Measurements from ENCODE around the gene TSPAN32. TPM values are rescaled to one million over a fixed set of nuclear protein-coding genes. Genes with fewer than 3 reads are reported as not detected.

Gene TSPAN32
- total RNA-seq, 1 donor from 2014 or later: not detected

- H3K27me3 Mint-ChIP-seq (ENCODE audit: low read depth): peaks cover 30% of the 10 kb centered on the region
Measured at GRCh38 chr11:2264366-2265053, 37.3 kb upstream of the TSPAN32 start.

GRCh38 chr11:2265396-2265795 lies 36.4 kb upstream of the TSPAN32 start:
- TF ChIP-seq, protein P1, sequence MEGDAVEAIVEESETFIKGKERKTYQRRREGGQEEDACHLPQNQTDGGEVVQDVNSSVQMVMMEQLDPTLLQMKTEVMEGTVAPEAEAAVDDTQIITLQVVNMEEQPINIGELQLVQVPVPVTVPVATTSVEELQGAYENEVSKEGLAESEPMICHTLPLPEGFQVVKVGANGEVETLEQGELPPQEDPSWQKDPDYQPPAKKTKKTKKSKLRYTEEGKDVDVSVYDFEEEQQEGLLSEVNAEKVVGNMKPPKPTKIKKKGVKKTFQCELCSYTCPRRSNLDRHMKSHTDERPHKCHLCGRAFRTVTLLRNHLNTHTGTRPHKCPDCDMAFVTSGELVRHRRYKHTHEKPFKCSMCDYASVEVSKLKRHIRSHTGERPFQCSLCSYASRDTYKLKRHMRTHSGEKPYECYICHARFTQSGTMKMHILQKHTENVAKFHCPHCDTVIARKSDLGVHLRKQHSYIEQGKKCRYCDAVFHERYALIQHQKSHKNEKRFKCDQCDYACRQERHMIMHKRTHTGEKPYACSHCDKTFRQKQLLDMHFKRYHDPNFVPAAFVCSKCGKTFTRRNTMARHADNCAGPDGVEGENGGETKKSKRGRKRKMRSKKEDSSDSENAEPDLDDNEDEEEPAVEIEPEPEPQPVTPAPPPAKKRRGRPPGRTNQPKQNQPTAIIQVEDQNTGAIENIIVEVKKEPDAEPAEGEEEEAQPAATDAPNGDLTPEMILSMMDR (IDR thresholded peaks at IDR 0.05): no peak
- Mint-ChIP-seq H3K4me1 (ENCODE audit: low read depth) (no peaks in the 10 kb centered on the region), H3K4me3 (ENCODE audit: unreplicated experiment) (no peak overlapping the region), H3K9me3 (ENCODE audit: low read depth) (no peaks in the 10 kb centered on the region), H3K27ac (ENCODE audit: unreplicated experiment) (no peak overlapping the region), H3K36me3 (ENCODE audit: low read depth) (no peaks in the 10 kb centered on the region), H3K27me3 (ENCODE audit: low read depth) (peaks cover 26% of the 10 kb centered on the region)
- no peak for DNase-seq (ENCODE audit: low spot score)

More at GRCh38 chr11:2264366-2265053, 37.3 kb upstream of the TSPAN32 start:
- no peak overlapping the region for H3K4me3 Mint-ChIP-seq (ENCODE audit: unreplicated experiment)
- no peaks in the 10 kb centered on the region for H3K4me1 Mint-ChIP-seq (ENCODE audit: low read depth)
- no peak overlapping the region for H3K27ac Mint-ChIP-seq (ENCODE audit: unreplicated experiment)
- H3K9me3 Mint-ChIP-seq (ENCODE audit: low read depth): no peaks in the 10 kb centered on the region
- no peak for DNase-seq (ENCODE audit: low spot score)
- TF ChIP-seq, protein P1 (IDR thresholded peaks at IDR 0.05): no peak
- H3K36me3 Mint-ChIP-seq (ENCODE audit: low read depth): no peaks in the 10 kb centered on the region

GRCh38 chr11:2265854-2266585 lies 35.8 kb upstream of the TSPAN32 start:
- Mint-ChIP-seq H3K27me3 (ENCODE audit: low read depth) (peaks cover 29% of the 10 kb centered on the region), H3K4me1 (ENCODE audit: low read depth) (no peaks in the 10 kb centered on the region), H3K4me3 (ENCODE audit: unreplicated experiment) (no peak overlapping the region), H3K9me3 (ENCODE audit: low read depth) (no peaks in the 10 kb centered on the region), H3K27ac (ENCODE audit: unreplicated experiment) (no peak overlapping the region), H3K36me3 (ENCODE audit: low read depth) (no peaks in the 10 kb centered on the region)
- TF ChIP-seq, protein P1 (IDR thresholded peaks at IDR 0.05): no peak
- DNase-seq (ENCODE audit: low spot score): no peak

DNA sequence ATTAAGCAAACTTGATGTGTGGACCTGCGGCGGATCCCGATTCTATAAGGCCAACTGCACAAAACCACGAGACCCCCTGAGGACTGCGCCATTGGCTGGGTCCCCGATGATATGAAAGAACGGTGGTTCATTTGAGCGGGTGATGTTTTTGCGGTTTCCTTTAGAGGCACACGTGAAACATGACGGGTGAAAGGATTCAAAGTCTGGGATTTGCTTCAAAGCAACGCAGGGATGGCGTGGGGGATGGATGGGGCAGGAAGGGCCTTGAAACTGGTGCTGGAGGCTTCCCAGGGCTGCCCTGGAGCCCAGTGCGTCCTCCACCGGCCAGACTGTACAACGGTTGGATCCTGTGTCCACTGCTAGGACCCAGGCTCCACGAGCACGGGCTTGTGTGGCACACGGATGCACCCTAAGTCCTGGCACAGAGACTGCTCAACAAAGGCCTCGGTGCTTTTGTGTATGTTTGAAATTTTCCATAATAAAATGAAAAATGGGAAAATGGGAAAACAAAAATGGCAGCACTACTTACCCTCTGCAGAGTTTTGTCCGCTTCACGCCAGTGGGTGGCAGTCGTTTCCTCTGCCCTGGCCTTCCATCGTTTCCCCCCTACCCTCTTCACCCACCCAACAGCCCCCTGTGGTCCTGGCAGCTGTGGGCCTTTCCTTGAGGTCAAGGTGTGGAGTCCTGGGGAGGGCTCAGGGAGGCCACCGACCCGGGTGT lies 35.1 kb upstream of the TSPAN32 start:
- no peak overlapping the region for H3K4me3 Mint-ChIP-seq (ENCODE audit: unreplicated experiment)
- H3K27ac Mint-ChIP-seq (ENCODE audit: unreplicated experiment): no peak overlapping the region
- no peaks in the 10 kb centered on the region for H3K36me3 Mint-ChIP-seq (ENCODE audit: low read depth)
- no peak for DNase-seq (ENCODE audit: low spot score)
- TF ChIP-seq, protein P1 (IDR thresholded peaks at IDR 0.05): no peak
- peaks cover 32% of the 10 kb centered on the region for H3K27me3 Mint-ChIP-seq (ENCODE audit: low read depth)
- no peaks in the 10 kb centered on the region for H3K4me1 Mint-ChIP-seq (ENCODE audit: low read depth)
- H3K9me3 Mint-ChIP-seq (ENCODE audit: low read depth): no peaks in the 10 kb centered on the region

GRCh38 chr11:2267306-2267850 lies 34.4 kb upstream of the TSPAN32 start:
- H3K36me3 Mint-ChIP-seq (ENCODE audit: low read depth): no peaks in the 10 kb centered on the region
- TF ChIP-seq, protein P1 (IDR thresholded peaks at IDR 0.05): no peak
- H3K27ac Mint-ChIP-seq (ENCODE audit: unreplicated experiment): no peak overlapping the region
- no peak overlapping the region for H3K4me3 Mint-ChIP-seq (ENCODE audit: unreplicated experiment)
- no peaks in the 10 kb centered on the region for H3K4me1 Mint-ChIP-seq (ENCODE audit: low read depth)
- peaks cover 32% of the 10 kb centered on the region for H3K27me3 Mint-ChIP-seq (ENCODE audit: low read depth)
- H3K9me3 Mint-ChIP-seq (ENCODE audit: low read depth): no peaks in the 10 kb centered on the region
- no peak for DNase-seq (ENCODE audit: low spot score)
